H1 (cell line): ENCODE results near the gene NDUFA11. TPM values are rescaled to one million over a fixed set of nuclear protein-coding genes. Genes with fewer than 3 reads are reported as not detected.

Experiments
- CEBPB ChIP-seq: IDR thresholded peaks from 2 replicates; pipeline ENCODE4 v1.6.1; 2012; ENCODE audit warnings: low read depth, low read length
- polyA plus RNA-seq, 7 experiments: library from polyadenylated mRNA; depleted of rRNA in 3 of 7; stranded (reverse) in 5 of 7; unstranded in 2 of 7; fragments of >200 nt in 5 of 7; fragments of 200-250 nt in 2 of 7; gene quantifications; 1 replicate in 5 of 7; 2 replicates in 1 of 7; 4 replicates in 1 of 7; pipeline versions ENCODE4 v1.2.1 to v1.2.3, GENCODE V29; 2011 to 2013; ENCODE audit warnings: missing spikeins in 2 of 7, mixed read lengths in 2 of 7
- total RNA-seq: library from RNA; stranded (reverse); fragmentation: NEBNext Ultra II Directional; extraction: Animal tissue kit (Norgen Biotek cat#: 25700); gene quantifications from 2 replicates; pipeline ENCODE4 v1.2.1, GENCODE V29; 2021
- TF ChIP-seq, protein P1 (sequence below): IDR thresholded peaks from 2 replicates; pipeline ENCODE4 v1.6.1; 2012; ENCODE audit warnings: low read length, inconsistent platforms

The NDUFA11 gene
- total and polyA plus RNA-seq, 2 of the 8 experiments (the other 6 are each of a cell fraction or from before 2014, with no cell fraction given) = 205 to 1,037 TPM

DNA sequence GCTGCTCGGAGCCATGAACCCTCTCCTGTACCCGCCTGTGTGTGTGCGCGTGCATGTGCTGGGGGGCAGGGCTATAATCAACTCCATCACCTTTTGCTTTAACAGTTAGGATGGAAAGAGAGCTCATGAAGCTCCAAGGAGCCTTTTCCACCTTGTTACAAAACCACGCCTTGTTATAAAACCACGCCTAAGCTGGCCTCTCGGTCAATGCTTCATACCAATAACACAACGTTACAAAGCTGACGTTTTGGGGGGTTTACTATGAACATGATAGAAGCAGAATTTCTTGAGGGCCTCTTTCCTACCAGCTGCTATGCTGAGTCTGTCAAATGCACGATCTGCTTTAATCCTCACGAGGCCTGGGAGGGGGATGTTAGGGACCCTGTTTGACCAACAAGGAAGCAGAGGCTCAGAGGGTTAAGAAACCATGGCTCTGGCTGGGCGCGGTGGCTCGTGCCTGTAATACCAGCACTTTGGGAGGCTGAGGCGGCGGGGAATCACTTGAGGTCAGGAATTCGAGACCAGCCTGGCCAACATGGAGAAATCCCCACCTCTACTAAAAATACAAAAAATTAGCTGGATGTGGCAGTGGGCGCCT lies 22.3 kb upstream of the NDUFA11 start (continued):
- TF ChIP-seq, protein P1, sequence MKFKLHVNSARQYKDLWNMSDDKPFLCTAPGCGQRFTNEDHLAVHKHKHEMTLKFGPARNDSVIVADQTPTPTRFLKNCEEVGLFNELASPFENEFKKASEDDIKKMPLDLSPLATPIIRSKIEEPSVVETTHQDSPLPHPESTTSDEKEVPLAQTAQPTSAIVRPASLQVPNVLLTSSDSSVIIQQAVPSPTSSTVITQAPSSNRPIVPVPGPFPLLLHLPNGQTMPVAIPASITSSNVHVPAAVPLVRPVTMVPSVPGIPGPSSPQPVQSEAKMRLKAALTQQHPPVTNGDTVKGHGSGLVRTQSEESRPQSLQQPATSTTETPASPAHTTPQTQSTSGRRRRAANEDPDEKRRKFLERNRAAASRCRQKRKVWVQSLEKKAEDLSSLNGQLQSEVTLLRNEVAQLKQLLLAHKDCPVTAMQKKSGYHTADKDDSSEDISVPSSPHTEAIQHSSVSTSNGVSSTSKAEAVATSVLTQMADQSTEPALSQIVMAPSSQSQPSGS = no peak
- no peak for TF ChIP-seq CEBPB
- TF ChIP-seq, all 59 proteins: peak for 0
